ENCODE data around the gene SHROOM1. TPM values are rescaled to one million over a fixed set of nuclear protein-coding genes. Genes with fewer than 3 reads are reported as not detected.
A peak's percentile ranks its signal among the peaks of the same experiment; 100 is the strongest.

Gene SHROOM1
- total RNA-seq, 1 experiment from 2014 or later, result 13.5 TPM

DNA sequence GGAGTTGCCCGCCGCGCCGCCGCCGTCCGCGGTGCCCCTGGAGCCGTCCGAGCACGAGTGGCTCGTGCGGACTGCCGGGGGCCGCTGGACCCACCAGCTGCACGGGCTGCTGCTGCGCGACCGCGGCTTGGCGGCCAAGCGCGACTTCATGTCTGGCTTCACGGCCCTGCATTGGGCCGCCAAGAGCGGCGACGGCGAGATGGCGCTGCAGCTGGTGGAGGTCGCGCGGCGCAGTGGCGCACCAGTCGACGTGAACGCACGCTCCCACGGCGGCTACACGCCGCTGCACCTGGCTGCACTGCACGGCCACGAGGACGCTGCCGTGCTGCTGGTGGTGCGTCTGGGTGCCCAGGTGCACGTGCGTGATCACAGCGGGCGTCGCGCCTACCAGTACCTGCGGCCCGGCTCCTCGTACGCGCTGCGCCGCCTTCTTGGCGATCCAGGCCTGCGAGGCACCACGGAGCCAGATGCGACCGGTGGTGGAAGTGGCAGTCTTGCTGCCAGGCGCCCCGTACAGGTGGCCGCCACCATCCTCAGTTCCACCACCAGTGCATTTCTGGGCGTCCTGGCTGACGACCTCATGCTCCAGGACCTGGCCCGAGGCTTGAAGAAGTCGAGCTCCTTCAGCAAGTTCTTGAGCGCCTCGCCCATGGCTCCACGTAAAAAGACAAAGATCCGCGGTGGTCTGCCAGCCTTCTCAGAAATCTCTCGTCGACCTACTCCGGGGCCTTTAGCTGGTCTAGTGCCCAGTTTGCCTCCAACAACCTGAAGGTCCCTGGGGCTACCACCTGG is 15.7 kb downstream of the SHROOM1 start:
- intact Hi-C loops (cut with micrococcal nuclease; ENCODE audit: unreplicated experiment) (loop anchor here (10.0 kb wide), 2 partner anchors 60 to 290 kb away; no protein-coding TSS in a partner anchor), in situ Hi-C loops (cut with HindIII; ENCODE audit: low pct_unique_long_range_greater_than_20kb, low sequenced_read_pairs) (no loop called here)
- TF ChIP-seq, protein P1, sequence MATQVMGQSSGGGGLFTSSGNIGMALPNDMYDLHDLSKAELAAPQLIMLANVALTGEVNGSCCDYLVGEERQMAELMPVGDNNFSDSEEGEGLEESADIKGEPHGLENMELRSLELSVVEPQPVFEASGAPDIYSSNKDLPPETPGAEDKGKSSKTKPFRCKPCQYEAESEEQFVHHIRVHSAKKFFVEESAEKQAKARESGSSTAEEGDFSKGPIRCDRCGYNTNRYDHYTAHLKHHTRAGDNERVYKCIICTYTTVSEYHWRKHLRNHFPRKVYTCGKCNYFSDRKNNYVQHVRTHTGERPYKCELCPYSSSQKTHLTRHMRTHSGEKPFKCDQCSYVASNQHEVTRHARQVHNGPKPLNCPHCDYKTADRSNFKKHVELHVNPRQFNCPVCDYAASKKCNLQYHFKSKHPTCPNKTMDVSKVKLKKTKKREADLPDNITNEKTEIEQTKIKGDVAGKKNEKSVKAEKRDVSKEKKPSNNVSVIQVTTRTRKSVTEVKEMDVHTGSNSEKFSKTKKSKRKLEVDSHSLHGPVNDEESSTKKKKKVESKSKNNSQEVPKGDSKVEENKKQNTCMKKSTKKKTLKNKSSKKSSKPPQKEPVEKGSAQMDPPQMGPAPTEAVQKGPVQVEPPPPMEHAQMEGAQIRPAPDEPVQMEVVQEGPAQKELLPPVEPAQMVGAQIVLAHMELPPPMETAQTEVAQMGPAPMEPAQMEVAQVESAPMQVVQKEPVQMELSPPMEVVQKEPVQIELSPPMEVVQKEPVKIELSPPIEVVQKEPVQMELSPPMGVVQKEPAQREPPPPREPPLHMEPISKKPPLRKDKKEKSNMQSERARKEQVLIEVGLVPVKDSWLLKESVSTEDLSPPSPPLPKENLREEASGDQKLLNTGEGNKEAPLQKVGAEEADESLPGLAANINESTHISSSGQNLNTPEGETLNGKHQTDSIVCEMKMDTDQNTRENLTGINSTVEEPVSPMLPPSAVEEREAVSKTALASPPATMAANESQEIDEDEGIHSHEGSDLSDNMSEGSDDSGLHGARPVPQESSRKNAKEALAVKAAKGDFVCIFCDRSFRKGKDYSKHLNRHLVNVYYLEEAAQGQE (IDR thresholded peaks at IDR 0.05; ENCODE audit: insufficient read depth in 1 of 2, low read depth in 2 of 2, low read length in 1 of 2), result no peak
- no peak for ATAC-seq
- POLR2A ChIA-PET, result no interaction called here
- no peaks in the 10 kb centered on the region for H3K9me3 ChIP-seq (ENCODE audit: control insufficient read depth, insufficient read depth, low read depth, low read length)
- H3K27me3 ChIP-seq (ENCODE audit: control insufficient read depth, insufficient read depth, low read length), result peaks cover 10% of the 10 kb centered on the region
- no TSS peak for BruUV-seq (replicated peaks)
- no peak overlapping the region for H3K27ac ChIP-seq (ENCODE audit: low read length)
- peaks cover 4% of the 10 kb centered on the region; the same call in 1 of the 2 replicates for H3K4me1 ChIP-seq (ENCODE audit: control insufficient read depth, insufficient read depth, low read length)
- H3K4me3 ChIP-seq (ENCODE audit: low read depth in 2 of 2, low read length in 2 of 2), result no peak overlapping the region
- CTCF ChIA-PET, result no interaction called here
- H3K36me3 ChIP-seq (ENCODE audit: control insufficient read depth, insufficient read depth, low read length), result no peaks in the 10 kb centered on the region
- no peak for DNase-seq (ENCODE audit: low read depth, low spot score)

DNA sequence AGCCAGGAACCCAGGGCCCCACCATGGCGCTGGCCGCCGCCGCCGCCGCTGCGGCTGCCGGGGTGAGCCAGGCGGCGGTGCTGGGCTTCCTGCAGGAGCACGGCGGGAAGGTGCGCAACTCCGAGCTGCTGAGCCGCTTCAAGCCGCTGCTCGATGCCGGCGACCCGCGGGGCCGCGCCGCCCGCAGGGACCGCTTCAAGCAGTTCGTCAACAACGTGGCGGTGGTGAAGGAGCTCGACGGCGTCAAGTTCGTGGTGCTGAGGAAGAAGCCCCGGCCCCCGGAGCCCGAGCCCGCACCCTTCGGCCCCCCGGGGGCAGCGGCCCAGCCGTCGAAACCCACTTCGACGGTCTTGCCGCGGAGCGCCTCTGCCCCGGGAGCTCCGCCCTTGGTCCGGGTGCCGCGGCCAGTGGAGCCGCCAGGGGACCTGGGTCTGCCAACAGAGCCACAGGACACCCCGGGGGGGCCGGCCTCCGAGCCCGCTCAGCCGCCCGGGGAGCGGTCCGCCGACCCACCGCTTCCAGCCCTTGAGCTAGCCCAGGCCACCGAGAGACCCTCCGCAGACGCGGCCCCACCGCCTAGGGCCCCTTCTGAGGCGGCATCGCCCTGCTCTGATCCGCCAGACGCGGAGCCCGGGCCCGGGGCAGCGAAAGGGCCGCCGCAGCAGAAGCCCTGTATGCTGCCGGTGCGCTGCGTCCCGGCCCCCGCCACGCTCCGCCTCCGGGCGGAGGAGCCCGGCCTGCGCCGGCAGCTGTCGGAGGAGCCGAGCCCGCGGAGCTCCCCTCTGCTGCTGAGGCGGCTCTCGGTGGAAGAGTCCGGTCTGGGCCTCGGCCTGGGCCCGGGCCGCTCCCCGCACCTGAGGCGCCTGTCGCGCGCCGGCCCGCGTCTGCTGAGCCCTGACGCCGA is 16.6 kb downstream of the SHROOM1 start:
- Histone ChIP-seq H3K27me3 (ENCODE audit: control insufficient read depth, insufficient read depth, low read length) (peaks cover 10% of the 10 kb centered on the region), H3K9me3 (ENCODE audit: control insufficient read depth, insufficient read depth, low read depth, low read length) (no peaks in the 10 kb centered on the region), H3K36me3 (ENCODE audit: control insufficient read depth, insufficient read depth, low read length) (no peaks in the 10 kb centered on the region), H3K27ac (ENCODE audit: low read length) (no peak overlapping the region), H3K4me1 (ENCODE audit: control insufficient read depth, insufficient read depth, low read length) (peaks cover 4% of the 10 kb centered on the region; the same call in 1 of the 2 replicates), H3K4me3 (ENCODE audit: low read depth in 2 of 2, low read length in 2 of 2) (peak overlapping the region in 1 of 2 experiments; percentile 39; a peak in 2 of 4 replicates)
- DNase-seq (ENCODE audit: low read depth, low spot score) (no peak), ATAC-seq (peak; percentile 79)
- no peak for TF ChIP-seq POLR2AphosphoS5 (IDR thresholded peaks at IDR 0.05; ENCODE audit: low read depth, low read length)
- TF ChIP-seq, protein P1 (IDR thresholded peaks at IDR 0.05; ENCODE audit: insufficient read depth in 1 of 2, low read depth in 2 of 2, low read length in 1 of 2), result no peak
- TF ChIP-seq SIN3A (IDR thresholded peaks at IDR 0.05; ENCODE audit: borderline replicate concordance, insufficient read depth, low read depth, low read length), result no peak
- TF ChIP-seq, protein P2, sequence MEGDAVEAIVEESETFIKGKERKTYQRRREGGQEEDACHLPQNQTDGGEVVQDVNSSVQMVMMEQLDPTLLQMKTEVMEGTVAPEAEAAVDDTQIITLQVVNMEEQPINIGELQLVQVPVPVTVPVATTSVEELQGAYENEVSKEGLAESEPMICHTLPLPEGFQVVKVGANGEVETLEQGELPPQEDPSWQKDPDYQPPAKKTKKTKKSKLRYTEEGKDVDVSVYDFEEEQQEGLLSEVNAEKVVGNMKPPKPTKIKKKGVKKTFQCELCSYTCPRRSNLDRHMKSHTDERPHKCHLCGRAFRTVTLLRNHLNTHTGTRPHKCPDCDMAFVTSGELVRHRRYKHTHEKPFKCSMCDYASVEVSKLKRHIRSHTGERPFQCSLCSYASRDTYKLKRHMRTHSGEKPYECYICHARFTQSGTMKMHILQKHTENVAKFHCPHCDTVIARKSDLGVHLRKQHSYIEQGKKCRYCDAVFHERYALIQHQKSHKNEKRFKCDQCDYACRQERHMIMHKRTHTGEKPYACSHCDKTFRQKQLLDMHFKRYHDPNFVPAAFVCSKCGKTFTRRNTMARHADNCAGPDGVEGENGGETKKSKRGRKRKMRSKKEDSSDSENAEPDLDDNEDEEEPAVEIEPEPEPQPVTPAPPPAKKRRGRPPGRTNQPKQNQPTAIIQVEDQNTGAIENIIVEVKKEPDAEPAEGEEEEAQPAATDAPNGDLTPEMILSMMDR (IDR thresholded peaks at IDR 0.05), result no peak
- CTCF ChIA-PET, result interaction anchor here (0.6 kb wide), 1 partner anchor 15 kb away, joined by 9 read pairs; no protein-coding TSS in a partner anchor
- no TSS peak for BruUV-seq (replicated peaks)
- intact Hi-C loops (cut with micrococcal nuclease; ENCODE audit: unreplicated experiment), result loop anchor here (10.0 kb wide), 2 partner anchors 59 to 289 kb away; no protein-coding TSS in a partner anchor
- POLR2A ChIA-PET, result no interaction called here
- in situ Hi-C loops (cut with HindIII; ENCODE audit: low pct_unique_long_range_greater_than_20kb, low sequenced_read_pairs), result no loop called here
